Stimulated activated CD8-positive, alpha-beta memory T cell treated with anti-CD3 and anti-CD28 coated beads, Interleukin-15, amount 100 ng/mL, for 1 hour (primary cell): ENCODE measurements around the gene SHKBP1.
A peak's percentile ranks its signal among the peaks of the same experiment; 100 is the strongest.
"Not testable (repeated sequence)": the region's sequence is repeated elsewhere in the genome, so short reads cannot be mapped to it uniquely, and the experiment has no call there.

ENCODE experiments used
- DNase-seq: peaks from one replicate; pipeline ENCODE4 v3.0.0-alpha.2; 2020; ENCODE audit warnings: low read depth

The SHKBP1 gene

GRCh38 chr19:40585982-40586422 lies 9.3 kb downstream of the SHKBP1 start:
- DNase-seq, result no peak

- DNase-seq, result no peak
Measured at GRCh38 chr19:40586611-40587010, 9.9 kb downstream of the SHKBP1 start.

GRCh38 chr19:40588110-40588854 lies 11.6 kb downstream of the SHKBP1 start:
- no peak for DNase-seq

- no peak for DNase-seq
Measured at GRCh38 chr19:40588926-40589569, 12.4 kb downstream of the SHKBP1 start.

GRCh38 chr19:40589591-40590429 lies 13.1 kb downstream of the SHKBP1 start:
- DNase-seq, result no peak

GRCh38 chr19:40590464-40591265 lies 14.0 kb downstream of the SHKBP1 start:
- DNase-seq, result no peak

GRCh38 chr19:40591724-40592123 lies 15.1 kb downstream of the SHKBP1 start:
- not testable (repeated sequence) for DNase-seq

- no peak for DNase-seq
Measured at GRCh38 chr19:40592170-40592569, 15.5 kb downstream of the SHKBP1 start.

- DNase-seq, result no peak
Measured at GRCh38 chr19:40594255-40594654, 17.6 kb downstream of the SHKBP1 start.

- DNase-seq, result no peak
Measured at GRCh38 chr19:40594657-40595091, 18.0 kb downstream of the SHKBP1 start.

GRCh38 chr19:40596608-40597328 lies 20.1 kb downstream of the SHKBP1 start:
- no peak for DNase-seq

GRCh38 chr19:40597329-40597838 lies 20.7 kb downstream of the SHKBP1 start:
- no peak for DNase-seq

GRCh38 chr19:40598121-40598917 lies 21.6 kb downstream of the SHKBP1 start:
- DNase-seq, result peak; percentile 75

GRCh38 chr19:40598918-40599307 lies 22.2 kb downstream of the SHKBP1 start:
- no peak for DNase-seq

GRCh38 chr19:40599331-40599901 lies 22.7 kb downstream of the SHKBP1 start:
- no peak for DNase-seq

- no peak for DNase-seq
Measured at GRCh38 chr19:40599902-40600569, 23.4 kb downstream of the SHKBP1 start.

GRCh38 chr19:40600570-40601133 lies 24.0 kb downstream of the SHKBP1 start:
- no peak for DNase-seq

GRCh38 chr19:40601134-40601974 lies 24.7 kb downstream of the SHKBP1 start, which contains the start of gene LTBP4:
TSS of gene LTBP4 (plus strand) at chr19:40601369. CDS start at chr19:40601388, 19 bp downstream.
- DNase-seq, result no peak
